Astrocyte (in vitro differentiated cells and primary cell): ENCODE data around the gene ABCC3.

Source experiments
- EZH2 ChIP-seq: IDR thresholded peaks from 2 replicates; pipeline ENCODE4 v1.6.1; 2012; ENCODE audit warnings: mild to moderate bottlenecking, low read length, inconsistent platforms; ENCODE audit not compliant: insufficient read depth
- TF ChIP-seq, protein P1 (sequence below): IDR thresholded peaks from 2 replicates; pipeline ENCODE4 v1.5.1; 2011; ENCODE audit warnings: low read depth, mild to moderate bottlenecking, inconsistent platforms, low read length, moderate library complexity; ENCODE audit not compliant: insufficient read depth

DNA sequence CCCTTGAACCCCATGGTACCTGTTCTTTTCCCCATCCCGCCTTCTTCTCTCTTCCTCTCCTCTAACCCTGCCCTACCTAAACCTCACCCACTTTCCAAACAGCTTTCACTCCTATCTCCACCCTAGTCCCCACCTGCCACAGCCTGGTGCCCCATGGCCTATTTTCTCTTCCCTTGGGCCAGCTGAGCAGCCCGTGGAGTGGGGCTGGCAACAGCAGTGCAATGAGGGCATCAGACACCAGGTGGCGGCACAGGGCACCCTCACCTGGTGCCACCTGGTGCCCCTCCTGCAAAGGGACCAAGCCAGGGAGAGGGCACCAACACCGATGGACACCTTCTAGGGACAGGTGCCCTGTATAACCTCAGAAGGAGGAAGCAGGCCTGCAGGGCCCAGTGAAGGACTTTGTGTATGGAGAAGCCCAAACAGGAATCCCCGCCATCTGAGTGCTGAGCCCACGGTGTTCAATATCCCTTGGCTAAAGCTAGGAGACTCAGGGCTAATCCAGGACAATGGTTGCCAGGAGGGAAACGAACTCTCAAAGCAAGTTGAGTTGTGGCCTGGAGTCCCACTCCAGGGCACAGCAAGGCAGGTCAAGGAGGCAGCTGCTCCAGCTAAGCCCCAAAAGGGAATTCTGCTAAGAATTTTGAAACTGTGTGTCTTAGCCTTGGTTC is 4.0 kb upstream of the ABCC3 start:
- TF ChIP-seq, protein P1, sequence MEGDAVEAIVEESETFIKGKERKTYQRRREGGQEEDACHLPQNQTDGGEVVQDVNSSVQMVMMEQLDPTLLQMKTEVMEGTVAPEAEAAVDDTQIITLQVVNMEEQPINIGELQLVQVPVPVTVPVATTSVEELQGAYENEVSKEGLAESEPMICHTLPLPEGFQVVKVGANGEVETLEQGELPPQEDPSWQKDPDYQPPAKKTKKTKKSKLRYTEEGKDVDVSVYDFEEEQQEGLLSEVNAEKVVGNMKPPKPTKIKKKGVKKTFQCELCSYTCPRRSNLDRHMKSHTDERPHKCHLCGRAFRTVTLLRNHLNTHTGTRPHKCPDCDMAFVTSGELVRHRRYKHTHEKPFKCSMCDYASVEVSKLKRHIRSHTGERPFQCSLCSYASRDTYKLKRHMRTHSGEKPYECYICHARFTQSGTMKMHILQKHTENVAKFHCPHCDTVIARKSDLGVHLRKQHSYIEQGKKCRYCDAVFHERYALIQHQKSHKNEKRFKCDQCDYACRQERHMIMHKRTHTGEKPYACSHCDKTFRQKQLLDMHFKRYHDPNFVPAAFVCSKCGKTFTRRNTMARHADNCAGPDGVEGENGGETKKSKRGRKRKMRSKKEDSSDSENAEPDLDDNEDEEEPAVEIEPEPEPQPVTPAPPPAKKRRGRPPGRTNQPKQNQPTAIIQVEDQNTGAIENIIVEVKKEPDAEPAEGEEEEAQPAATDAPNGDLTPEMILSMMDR, result peak; percentile 47
- TF ChIP-seq EZH2, result no peak
